Esophagus squamous epithelium (tissue), 5 donors: ENCODE data around the gene NME7. TPM values are rescaled to one million over a fixed set of nuclear protein-coding genes. Genes with fewer than 3 reads are reported as not detected.
"Not testable (repeated sequence)": the region's sequence is repeated elsewhere in the genome, so short reads cannot be mapped to it uniquely, and the experiment has no call there.

Source experiments
- DNase-seq: peaks from one replicate; lab custom pipeline; 2025; lab: John Stamatoyannopoulos, UW
- H3K27ac ChIP-seq, 4 donors: fragments of 200-600 bp; sonication (generic); one replicate each; pipeline ENCODE4 v1.5.1; 2016 to 2019; ENCODE audit warnings: mild to moderate bottlenecking in 1 of 4
- H3K27me3 ChIP-seq, 4 donors: fragments of 200-600 bp; sonication (generic); 1 replicate in 3 of 4; 2 replicates in 1 of 4; pipeline versions ENCODE4 v1.5.1 to v1.6.0; 2017 to 2021; ENCODE audit warnings: antibody characterized with exemption in 1 of 4
- H3K36me3 ChIP-seq, 3 donors: fragments of 200-600 bp; sonication (generic); one replicate each; pipeline ENCODE4 v1.5.1; 2016 to 2019
- H3K4me1 ChIP-seq, 3 donors: fragments of 200-600 bp; sonication (generic); one replicate each; pipeline ENCODE4 v1.5.1; 2017 to 2019
- H3K4me3 ChIP-seq, 4 donors: fragments of 200-600 bp; sonication (generic); 1 replicate in 3 of 4; 2 replicates in 1 of 4; pipeline ENCODE4 v1.5.1; 2016 to 2019; ENCODE audit warnings: mild to moderate bottlenecking in 2 of 4, moderate library complexity in 1 of 4
- H3K9me3 ChIP-seq, 3 donors: fragments of 200-600 bp; sonication (generic); one replicate each; pipeline ENCODE4 v1.5.1; 2016 to 2019
- POLR2A ChIP-seq, 4 donors: fragments of 450-650 bp; IDR thresholded peaks; one replicate each; pipeline ENCODE4 v1.6.1; 2017; ENCODE audit warnings: antibody characterized with exemption in 4 of 4, mild to moderate bottlenecking in 4 of 4, moderate library complexity in 3 of 4
- WGBS, 2 donors: methylation state at CpG; one replicate each; pipeline ENCODE4 v1.1.5; 2018; 5-methylcytosine and 5-hydroxymethylcytosine counted together
- intact Hi-C: fragments of 100-400 bp; cut with DNase I; formaldehyde crosslinking; loops from one replicate; pipeline ENCODE4 v1.15.0; 2022
- total RNA-seq, 4 donors: library from RNA; depleted of rRNA; stranded (reverse); fragments of >200 nt; gene quantifications; one replicate each; pipeline ENCODE4 v1.1.0, GENCODE V29; 2016
- TF ChIP-seq, protein P1 (sequence below), 6 experiments: fragments of 450-650 bp in 4 of 6; fragments of 200-600 bp in 2 of 6; sonication (generic) in 2 of 6; IDR thresholded peaks; one replicate each; pipeline ENCODE4 v1.5.1; 2016 to 2019; ENCODE audit warnings: antibody characterized with exemption in 6 of 6, mild to moderate bottlenecking in 4 of 6, moderate library complexity in 4 of 6
- donor health status: DM: yes; HTN: yes; CAD: no.

Gene NME7
- total RNA-seq, 4 donors from 2014 or later = 5.7 to 10.7 (median 7.4) TPM

DNA sequence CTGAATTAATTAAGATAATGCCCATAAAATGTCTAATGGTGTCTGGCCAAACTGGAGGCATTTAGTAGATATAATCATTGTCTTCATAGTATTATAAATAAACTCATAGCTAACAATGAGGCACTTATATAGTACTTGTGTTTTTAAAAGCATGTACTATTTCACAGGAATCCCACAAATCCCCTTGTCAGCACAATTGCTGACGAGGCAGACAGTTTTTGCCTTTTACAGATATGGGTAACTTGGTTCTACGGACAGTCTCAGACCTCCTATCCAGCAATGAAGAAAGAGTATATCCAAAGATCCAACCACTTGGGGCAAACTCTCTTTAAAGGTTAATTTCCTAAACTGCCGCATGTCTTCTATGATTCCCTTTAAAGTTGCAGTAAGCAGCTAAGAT, 187.4 kb downstream of the NME7 start:
- intact Hi-C loops = no loop called here
- TF ChIP-seq POLR2A (IDR thresholded peaks at IDR 0.05) = no peak
- TF ChIP-seq, protein P1, sequence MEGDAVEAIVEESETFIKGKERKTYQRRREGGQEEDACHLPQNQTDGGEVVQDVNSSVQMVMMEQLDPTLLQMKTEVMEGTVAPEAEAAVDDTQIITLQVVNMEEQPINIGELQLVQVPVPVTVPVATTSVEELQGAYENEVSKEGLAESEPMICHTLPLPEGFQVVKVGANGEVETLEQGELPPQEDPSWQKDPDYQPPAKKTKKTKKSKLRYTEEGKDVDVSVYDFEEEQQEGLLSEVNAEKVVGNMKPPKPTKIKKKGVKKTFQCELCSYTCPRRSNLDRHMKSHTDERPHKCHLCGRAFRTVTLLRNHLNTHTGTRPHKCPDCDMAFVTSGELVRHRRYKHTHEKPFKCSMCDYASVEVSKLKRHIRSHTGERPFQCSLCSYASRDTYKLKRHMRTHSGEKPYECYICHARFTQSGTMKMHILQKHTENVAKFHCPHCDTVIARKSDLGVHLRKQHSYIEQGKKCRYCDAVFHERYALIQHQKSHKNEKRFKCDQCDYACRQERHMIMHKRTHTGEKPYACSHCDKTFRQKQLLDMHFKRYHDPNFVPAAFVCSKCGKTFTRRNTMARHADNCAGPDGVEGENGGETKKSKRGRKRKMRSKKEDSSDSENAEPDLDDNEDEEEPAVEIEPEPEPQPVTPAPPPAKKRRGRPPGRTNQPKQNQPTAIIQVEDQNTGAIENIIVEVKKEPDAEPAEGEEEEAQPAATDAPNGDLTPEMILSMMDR (IDR thresholded peaks at IDR 0.05) = no peak
- Histone ChIP-seq H3K27me3 (no peaks in the 10 kb centered on the region), H3K4me3 (no peak overlapping the region), H3K4me1 (no peaks in the 10 kb centered on the region), H3K9me3 (no peaks in the 10 kb centered on the region), H3K27ac (no peak overlapping the region), H3K36me3 (no peaks in the 10 kb centered on the region)
- no peak for DNase-seq
- WGBS, 2 donors = 88 to 96% methylated on average over 3 of the region's 3 CpGs

GRCh38 chr1:169179431-169179830, 188.2 kb downstream of the NME7 start:
- H3K4me3 ChIP-seq, H3K27me3 ChIP-seq, intact Hi-C loops, H3K9me3 ChIP-seq, DNase-seq, H3K27ac ChIP-seq, H3K4me1 ChIP-seq, H3K36me3 ChIP-seq: not testable (repeated sequence)
- WGBS, 2 donors = 93 to 94% methylated on average over 3 of the region's 3 CpGs

DNA sequence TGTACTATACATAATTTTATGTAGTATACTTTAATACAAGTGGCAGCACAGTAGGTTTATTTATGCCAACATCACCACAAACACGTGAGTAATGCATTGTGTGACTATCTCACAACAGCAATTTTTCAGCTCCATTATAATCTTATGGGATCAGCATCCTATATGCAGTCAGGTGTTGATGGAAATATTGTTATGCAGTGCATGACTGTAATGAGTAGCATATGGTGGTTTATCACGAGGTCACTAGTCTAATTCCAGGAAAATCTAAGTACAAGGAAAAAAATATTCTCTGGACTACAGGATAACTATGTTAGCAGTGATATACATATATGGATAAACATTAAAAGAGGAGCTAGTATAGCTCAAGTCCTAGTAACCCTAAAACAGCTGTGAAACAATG, 192.1 kb downstream of the NME7 start:
- no peaks in the 10 kb centered on the region for H3K27me3 ChIP-seq
- WGBS, 2 donors = 61 to 79% methylated on average over 2 of the region's 2 CpGs
- no peaks in the 10 kb centered on the region for H3K9me3 ChIP-seq
- DNase-seq = no peak
- TF ChIP-seq POLR2A (IDR thresholded peaks at IDR 0.05) = no peak
- TF ChIP-seq, protein P1 (IDR thresholded peaks at IDR 0.05) = no peak
- H3K36me3 ChIP-seq = no peaks in the 10 kb centered on the region
- H3K27ac ChIP-seq = no peak overlapping the region
- H3K4me3 ChIP-seq = no peak overlapping the region
- no peaks in the 10 kb centered on the region for H3K4me1 ChIP-seq
- intact Hi-C loops = no loop called here

DNA sequence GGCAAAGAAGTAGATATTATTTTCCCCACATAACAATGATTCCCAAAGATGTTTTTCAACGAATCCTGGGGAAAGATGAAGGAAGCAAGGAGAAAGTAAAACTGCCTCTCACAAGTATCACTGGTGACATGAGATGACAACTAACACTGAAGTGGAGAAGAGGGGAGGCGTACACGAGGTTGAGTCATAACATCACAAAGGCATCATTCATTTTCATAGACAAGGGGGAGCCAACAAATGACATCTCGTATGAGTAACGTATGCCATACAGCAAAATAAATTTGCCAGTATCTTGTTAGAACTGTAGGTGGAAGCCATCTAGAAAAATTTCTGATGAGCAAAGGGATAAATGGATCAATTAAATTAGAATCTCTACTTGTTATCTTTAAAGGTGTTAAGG, 204.5 kb downstream of the NME7 start:
- no peak for TF ChIP-seq POLR2A (IDR thresholded peaks at IDR 0.05)
- TF ChIP-seq, protein P1 (IDR thresholded peaks at IDR 0.05) = no peak
- Histone ChIP-seq H3K27me3 (no peaks in the 10 kb centered on the region), H3K36me3 (no peaks in the 10 kb centered on the region), H3K9me3 (no peaks in the 10 kb centered on the region), H3K27ac (no peak overlapping the region), H3K4me1 (peaks cover 0 to 8% (median 0%) of the 10 kb centered on the region in 3 donors), H3K4me3 (no peak overlapping the region)
- no peak for DNase-seq
- intact Hi-C loops = no loop called here
- WGBS, 2 donors = 40 to 72% methylated on average over 5 of the region's 5 CpGs

- DNase-seq = no peak
- Histone ChIP-seq H3K4me3 (no peak overlapping the region), H3K36me3 (no peaks in the 10 kb centered on the region), H3K27me3 (no peaks in the 10 kb centered on the region), H3K4me1 (peaks cover 0 to 8% (median 0%) of the 10 kb centered on the region in 3 donors), H3K9me3 (no peaks in the 10 kb centered on the region), H3K27ac (no peak overlapping the region)
- WGBS, 2 donors = 61 to 77% methylated on average over 4 of the region's 4 CpGs
- intact Hi-C loops = no loop called here
- no peak for TF ChIP-seq POLR2A (IDR thresholded peaks at IDR 0.05)
- TF ChIP-seq, protein P1 (IDR thresholded peaks at IDR 0.05) = no peak
Measured at GRCh38 chr1:169161496-169162194, 206.0 kb downstream of the NME7 start.
